ENCODE measurements around the gene CABCOCO1.

The CABCOCO1 gene

GRCh38 chr10:61787170-61787569 lies 124.4 kb downstream of the CABCOCO1 start:
- no peak for DNase-seq

GRCh38 chr10:61789031-61789430 lies 126.3 kb downstream of the CABCOCO1 start:
- no peak for DNase-seq

- DNase-seq = no peak
Observed at GRCh38 chr10:61791216-61791615, 128.5 kb downstream of the CABCOCO1 start.

GRCh38 chr10:61792097-61792716 lies 129.5 kb downstream of the CABCOCO1 start:
- no peak for DNase-seq

- no peak for DNase-seq
Observed at GRCh38 chr10:61792921-61793320, 130.2 kb downstream of the CABCOCO1 start.

GRCh38 chr10:61793760-61794703 lies 131.3 kb downstream of the CABCOCO1 start:
- no peak for DNase-seq

GRCh38 chr10:61795147-61795546 lies 132.4 kb downstream of the CABCOCO1 start:
- no peak for DNase-seq

GRCh38 chr10:61795551-61795950 lies 132.8 kb downstream of the CABCOCO1 start:
- no peak for DNase-seq

- no peak for DNase-seq
Observed at GRCh38 chr10:61796785-61797184, 134.1 kb downstream of the CABCOCO1 start.

GRCh38 chr10:61797304-61798153 lies 134.8 kb downstream of the CABCOCO1 start:
- DNase-seq = no peak

- DNase-seq = no peak
Observed at GRCh38 chr10:61798713-61799112, 136.0 kb downstream of the CABCOCO1 start.

- no peak for DNase-seq
Observed at GRCh38 chr10:61801484-61801883, 138.8 kb downstream of the CABCOCO1 start.

GRCh38 chr10:61803269-61803668 lies 140.5 kb downstream of the CABCOCO1 start:
- DNase-seq = no peak

GRCh38 chr10:61804414-61804813 lies 141.7 kb downstream of the CABCOCO1 start:
- DNase-seq = no peak

GRCh38 chr10:61805091-61805490 lies 142.4 kb downstream of the CABCOCO1 start:
- no peak for DNase-seq

GRCh38 chr10:61810263-61810662 lies 147.5 kb downstream of the CABCOCO1 start:
- no peak for DNase-seq

GRCh38 chr10:61812052-61812721 lies 149.5 kb downstream of the CABCOCO1 start:
- no peak for DNase-seq

GRCh38 chr10:61812920-61813319 lies 150.2 kb downstream of the CABCOCO1 start:
- DNase-seq = no peak

- no peak for DNase-seq
Observed at GRCh38 chr10:61814160-61814559, 151.4 kb downstream of the CABCOCO1 start.

- no peak for DNase-seq
Observed at GRCh38 chr10:61815496-61815895, 152.8 kb downstream of the CABCOCO1 start.
